Renal cortex interstitium (tissue), 15 donors: ENCODE data around the gene NPNT. TPM values are rescaled to one million over a fixed set of nuclear protein-coding genes. Genes with fewer than 3 reads are reported as not detected.
"Not testable (repeated sequence)": the region's sequence is repeated elsewhere in the genome, so short reads cannot be mapped to it uniquely, and the experiment has no call there.

Experiments used
- DNase-seq, 11 donors: peaks; one replicate each; pipeline ENCODE4 v3.0.0-alpha.2; 2013; ENCODE audit warnings: low read depth in 9 of 11, low spot score in 4 of 11; ENCODE audit errors: extremely low read depth in 1 of 11
- long read RNA-seq, 16 experiments: transcript quantifications; one replicate each; lab custom pipeline, GENCODE V29; 2026
- polyA plus RNA-seq, 3 donors: library from polyadenylated mRNA; unstranded; fragments of 120-200 nt; gene quantifications; one replicate each; pipeline ENCODE4 v1.2.1, GENCODE V29; 2013; ENCODE audit not compliant: insufficient read length in 3 of 3

NPNT gene, protein sequence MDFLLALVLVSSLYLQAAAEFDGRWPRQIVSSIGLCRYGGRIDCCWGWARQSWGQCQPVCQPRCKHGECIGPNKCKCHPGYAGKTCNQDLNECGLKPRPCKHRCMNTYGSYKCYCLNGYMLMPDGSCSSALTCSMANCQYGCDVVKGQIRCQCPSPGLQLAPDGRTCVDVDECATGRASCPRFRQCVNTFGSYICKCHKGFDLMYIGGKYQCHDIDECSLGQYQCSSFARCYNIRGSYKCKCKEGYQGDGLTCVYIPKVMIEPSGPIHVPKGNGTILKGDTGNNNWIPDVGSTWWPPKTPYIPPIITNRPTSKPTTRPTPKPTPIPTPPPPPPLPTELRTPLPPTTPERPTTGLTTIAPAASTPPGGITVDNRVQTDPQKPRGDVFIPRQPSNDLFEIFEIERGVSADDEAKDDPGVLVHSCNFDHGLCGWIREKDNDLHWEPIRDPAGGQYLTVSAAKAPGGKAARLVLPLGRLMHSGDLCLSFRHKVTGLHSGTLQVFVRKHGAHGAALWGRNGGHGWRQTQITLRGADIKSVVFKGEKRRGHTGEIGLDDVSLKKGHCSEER
- polyA plus RNA-seq = 100 to 1,000 TPM; 171 to 187 (median 176) TPM
- long read RNA-seq, donor 1, full-length matches to known transcripts = 6 of 22 reads
- long read RNA-seq, donor 1, partial matches to known transcripts = 16 of 22 reads
- long read RNA-seq, donor 1, other reads (novel, unspliced or antisense) = 0 of 22 reads
- long read RNA-seq, donor 2, full-length matches to known transcripts = 9 of 21 reads
- long read RNA-seq, donor 2, partial matches to known transcripts = 12 of 21 reads
- long read RNA-seq, donor 2, other reads (novel, unspliced or antisense) = 0 of 21 reads
- long read RNA-seq, donor 3, full-length matches to known transcripts = 22 of 195 reads
- long read RNA-seq, donor 3, partial matches to known transcripts = 173 of 195 reads
- long read RNA-seq, donor 3, other reads (novel, unspliced or antisense) = 0 of 195 reads
- long read RNA-seq, donor 4, full-length matches to known transcripts = 13 of 31 reads
- long read RNA-seq, donor 4, partial matches to known transcripts = 18 of 31 reads
- long read RNA-seq, donor 4, other reads (novel, unspliced or antisense) = 0 of 31 reads
- long read RNA-seq, donor 5 = 0 reads
- long read RNA-seq, donor 6, full-length matches to known transcripts = 14 of 30 reads
- long read RNA-seq, donor 6, partial matches to known transcripts = 16 of 30 reads
- long read RNA-seq, donor 6, other reads (novel, unspliced or antisense) = 0 of 30 reads
- long read RNA-seq, donor 7, full-length matches to known transcripts = 7 of 15 reads
- long read RNA-seq, donor 7, partial matches to known transcripts = 8 of 15 reads
- long read RNA-seq, donor 7, other reads (novel, unspliced or antisense) = 0 of 15 reads
- long read RNA-seq, donor 8 = 0 reads
- long read RNA-seq, donor 9, full-length matches to known transcripts = 15 of 46 reads
- long read RNA-seq, donor 9, partial matches to known transcripts = 31 of 46 reads
- long read RNA-seq, donor 9, other reads (novel, unspliced or antisense) = 0 of 46 reads
- long read RNA-seq, donor 10, full-length matches to known transcripts = 11 of 32 reads
- long read RNA-seq, donor 10, partial matches to known transcripts = 21 of 32 reads
- long read RNA-seq, donor 10, other reads (novel, unspliced or antisense) = 0 of 32 reads
- long read RNA-seq, donor 11, full-length matches to known transcripts = 13 of 58 reads
- long read RNA-seq, donor 11, partial matches to known transcripts = 45 of 58 reads
- long read RNA-seq, donor 11, other reads (novel, unspliced or antisense) = 0 of 58 reads
- long read RNA-seq, donor 12, full-length matches to known transcripts = 5 of 13 reads
- long read RNA-seq, donor 12, partial matches to known transcripts = 8 of 13 reads
- long read RNA-seq, donor 12, other reads (novel, unspliced or antisense) = 0 of 13 reads
- long read RNA-seq, donor 13 = 0 reads
- long read RNA-seq, donor 14, full-length matches to known transcripts = 20 of 29 reads
- long read RNA-seq, donor 14, partial matches to known transcripts = 9 of 29 reads
- long read RNA-seq, donor 14, other reads (novel, unspliced or antisense) = 0 of 29 reads
- long read RNA-seq, donor 15, full-length matches to known transcripts = 2 of 25 reads
- long read RNA-seq, donor 15, partial matches to known transcripts = 23 of 25 reads
- long read RNA-seq, donor 15, other reads (novel, unspliced or antisense) = 0 of 25 reads
- long read RNA-seq, donor 16, full-length matches to known transcripts = 39 of 163 reads
- long read RNA-seq, donor 16, partial matches to known transcripts = 94 of 163 reads
- long read RNA-seq, donor 16, other reads (novel, unspliced or antisense) = 30 of 163 reads

DNA sequence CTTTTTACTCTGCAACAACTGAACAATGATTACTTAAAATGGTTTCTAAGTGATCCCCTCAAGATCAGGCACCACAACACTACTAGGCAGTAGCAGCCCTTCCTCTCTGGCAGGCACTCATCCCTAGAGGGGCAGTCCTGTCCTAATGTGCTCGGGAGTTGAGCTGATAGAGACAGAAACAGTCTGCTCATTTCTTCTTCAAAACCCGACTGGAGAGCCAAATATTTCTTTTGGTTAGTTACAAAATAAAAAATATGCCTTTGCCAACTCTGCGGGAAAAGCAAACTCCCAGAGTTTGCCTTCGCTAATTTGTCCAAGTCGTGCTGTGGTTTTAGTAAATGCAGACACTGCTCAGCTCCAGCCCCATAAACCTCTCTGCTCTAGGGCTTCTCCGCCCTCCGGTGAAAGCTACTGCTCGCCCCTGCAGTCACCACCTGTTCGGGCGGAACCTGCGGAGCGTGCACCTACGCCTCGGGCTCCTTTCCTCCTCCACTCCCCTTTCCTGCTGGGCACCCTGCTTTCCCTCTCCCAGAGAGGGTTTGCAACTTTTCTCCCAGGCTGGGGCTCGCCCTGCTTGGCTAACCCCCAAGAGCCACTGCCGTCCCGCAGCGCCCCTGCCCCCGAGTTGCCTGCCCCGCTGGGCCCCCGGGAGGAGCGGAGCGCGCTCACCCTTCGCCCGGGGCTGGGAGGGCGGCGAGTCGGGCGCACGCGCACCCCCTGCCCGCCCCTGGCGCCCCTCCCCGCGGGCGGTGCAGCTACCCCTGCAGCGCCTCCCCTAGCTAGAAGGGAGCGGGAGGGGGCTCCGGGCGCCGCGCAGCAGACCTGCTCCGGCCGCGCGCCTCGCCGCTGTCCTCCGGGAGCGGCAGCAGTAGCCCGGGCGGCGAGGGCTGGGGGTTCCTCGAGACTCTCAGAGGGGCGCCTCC lies at the start of gene NPNT:
Gene NPNT (plus strand): TSS at position 812 of the 923 bp plus-strand sequence. CDS start 182 bp downstream, outside the sequence.
- peak in 7 of 11 donors; percentile 30 to 50 (median 36) for DNase-seq

DNA sequence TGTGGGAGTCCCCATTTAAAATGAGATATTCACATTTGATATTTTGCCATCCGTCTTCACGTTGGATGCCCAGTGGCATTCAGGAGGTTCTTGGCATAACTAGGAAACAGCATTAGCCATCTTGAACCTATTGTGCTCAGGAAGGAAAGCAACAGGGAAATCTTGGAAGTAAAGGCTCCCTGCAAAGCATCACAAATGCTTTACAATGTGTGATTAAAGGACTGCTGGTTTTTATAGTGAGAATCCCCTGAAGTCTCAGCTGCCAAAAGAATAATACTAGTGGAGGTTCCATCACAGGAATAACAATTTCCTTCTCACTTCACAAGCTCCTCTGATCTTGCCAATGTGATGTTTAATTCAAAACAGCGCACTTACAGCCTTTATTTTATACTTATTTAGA lies 49.7 kb upstream of the NPNT start:
- no peak for DNase-seq

DNA sequence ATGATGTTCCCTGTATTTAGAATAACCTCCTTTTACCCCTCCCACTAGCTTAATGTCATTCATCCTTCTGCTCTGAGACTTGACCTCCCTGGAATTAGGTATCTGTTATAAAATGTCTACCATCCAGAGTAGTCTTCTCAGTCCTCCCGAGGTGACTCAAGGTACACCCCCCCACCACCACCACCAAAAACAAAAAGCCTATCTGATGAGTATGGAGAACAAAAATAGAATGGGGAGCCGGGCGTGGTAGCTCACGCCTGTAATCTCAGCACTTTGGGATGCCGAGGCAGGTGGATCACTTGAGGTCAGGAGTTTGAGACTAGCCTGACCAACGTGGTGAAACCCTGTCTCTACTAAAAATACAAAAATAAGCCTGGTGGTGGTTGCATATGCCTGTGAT lies 46.9 kb upstream of the NPNT start:
- not testable (repeated sequence) for DNase-seq

DNA sequence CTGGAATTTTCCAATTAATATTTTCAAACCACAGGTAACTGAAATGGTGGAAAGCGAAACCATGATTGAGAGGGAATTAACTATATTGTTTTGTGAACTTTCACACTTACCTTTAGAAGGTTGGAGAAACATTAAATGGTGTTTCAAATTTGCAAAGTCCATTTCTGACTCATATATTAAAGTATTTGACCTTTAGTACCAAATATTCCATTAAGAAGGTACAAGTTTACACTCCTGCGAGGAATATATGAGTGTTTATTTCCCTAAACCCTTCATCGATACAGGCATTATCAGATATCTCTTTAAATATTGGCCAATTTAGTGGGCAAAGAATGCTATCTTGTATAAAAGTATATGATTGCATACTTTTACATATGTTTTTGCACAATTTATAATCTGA lies 44.1 kb upstream of the NPNT start:
- no peak for DNase-seq

DNA sequence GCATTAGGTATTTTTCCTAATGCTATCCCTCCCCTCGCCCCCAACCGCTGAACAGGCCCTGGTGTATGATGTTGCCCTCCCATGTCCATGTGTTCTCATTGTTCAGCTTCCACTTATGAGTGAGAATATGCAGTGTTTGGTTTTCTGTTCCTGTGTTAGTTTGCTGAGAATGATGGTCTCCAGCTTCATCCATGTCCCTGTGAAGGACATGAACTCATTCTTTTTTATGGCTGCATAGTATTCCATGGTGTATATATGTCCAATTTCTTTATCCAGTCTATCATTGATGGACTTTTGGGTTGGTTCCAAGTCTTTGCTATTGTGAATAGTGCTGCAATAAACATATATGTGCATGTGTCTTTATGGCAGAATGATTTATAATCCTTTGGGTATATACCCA lies 43.0 kb upstream of the NPNT start:
- DNase-seq = not testable (repeated sequence)

DNA sequence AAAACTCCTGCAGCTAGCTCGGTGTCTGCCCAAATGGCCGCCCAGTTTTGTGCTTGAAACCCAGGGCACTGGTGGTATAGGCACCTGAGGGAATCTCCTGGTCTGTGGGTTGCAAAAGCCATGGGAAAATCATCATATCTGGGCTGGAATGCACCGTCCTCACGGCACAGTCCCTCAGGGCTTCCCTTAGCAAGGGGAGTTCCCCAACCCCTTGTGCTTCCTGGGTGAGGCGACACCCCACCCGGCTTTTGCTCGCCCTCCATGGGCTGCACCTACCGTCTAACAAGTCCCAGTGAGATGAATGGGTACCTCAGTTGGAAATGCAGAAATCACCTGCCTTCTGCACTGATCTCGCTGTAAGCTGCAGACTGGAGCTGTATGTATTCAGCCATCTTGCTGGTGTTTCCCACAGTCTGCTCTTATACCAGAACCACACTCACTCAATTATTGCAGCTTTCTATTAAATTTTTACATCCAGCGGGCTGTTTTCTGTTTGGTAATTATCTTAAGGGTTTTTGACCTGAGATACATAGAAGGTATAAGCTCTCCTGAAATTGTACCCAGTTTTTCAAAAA lies 36.7 kb upstream of the NPNT start:
- no peak for DNase-seq

DNA sequence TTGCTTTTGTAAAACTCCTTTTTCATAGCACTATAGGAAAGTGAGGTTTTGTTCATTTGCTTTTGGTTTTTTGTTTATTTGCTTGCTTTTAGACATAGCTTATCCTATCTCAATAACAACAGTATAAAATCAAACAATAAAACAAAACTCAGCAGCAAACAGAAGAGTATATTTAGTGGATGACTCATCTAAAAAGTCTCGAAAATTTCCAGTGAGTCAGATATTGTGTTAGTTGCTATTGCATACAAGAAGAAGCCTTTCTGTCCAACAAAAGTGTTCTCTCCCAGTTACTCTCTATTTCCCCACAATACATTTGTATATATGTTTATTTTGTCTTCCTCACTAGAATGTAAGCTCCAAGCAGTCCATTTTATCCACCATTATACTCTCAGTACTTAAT lies 36.0 kb upstream of the NPNT start:
- no peak for DNase-seq

DNA sequence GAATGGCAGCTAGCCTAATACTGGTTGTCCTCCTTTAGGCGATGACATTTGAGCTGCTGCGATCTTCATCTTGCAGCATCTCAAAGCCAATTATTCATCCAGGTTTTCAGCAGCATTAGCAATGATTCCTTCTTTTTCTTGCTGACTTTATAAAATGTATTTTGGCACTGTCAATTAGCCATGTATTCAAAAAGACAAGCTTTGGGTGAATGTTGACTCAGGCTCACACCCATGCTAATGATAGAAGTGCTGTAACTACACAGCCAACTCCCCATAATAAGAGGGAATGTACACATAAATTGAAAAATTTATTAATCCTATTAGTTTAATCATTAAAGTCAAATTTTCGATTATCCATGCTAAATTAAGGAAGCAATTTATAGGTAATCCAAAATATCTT lies 24.3 kb upstream of the NPNT start:
- no peak for DNase-seq

DNA sequence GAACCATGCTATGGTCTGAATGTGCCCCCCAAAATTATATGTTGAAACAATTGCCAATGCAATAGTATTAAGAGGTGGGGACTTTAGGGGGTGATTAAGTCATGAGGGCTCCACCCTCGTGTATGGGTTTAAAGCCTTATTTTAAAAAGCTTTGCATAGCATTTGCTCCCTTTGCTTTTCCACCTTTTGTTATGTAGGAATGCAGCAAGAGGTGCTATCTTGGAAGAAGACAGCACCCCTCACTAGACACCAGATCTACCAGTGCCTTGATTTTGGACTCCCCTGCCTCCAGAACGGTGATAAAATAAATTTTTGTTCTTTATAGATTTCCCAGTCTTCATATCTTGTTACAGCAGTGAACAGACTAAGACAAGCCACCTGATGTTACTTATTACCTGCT lies 23.3 kb upstream of the NPNT start:
- DNase-seq = no peak

DNA sequence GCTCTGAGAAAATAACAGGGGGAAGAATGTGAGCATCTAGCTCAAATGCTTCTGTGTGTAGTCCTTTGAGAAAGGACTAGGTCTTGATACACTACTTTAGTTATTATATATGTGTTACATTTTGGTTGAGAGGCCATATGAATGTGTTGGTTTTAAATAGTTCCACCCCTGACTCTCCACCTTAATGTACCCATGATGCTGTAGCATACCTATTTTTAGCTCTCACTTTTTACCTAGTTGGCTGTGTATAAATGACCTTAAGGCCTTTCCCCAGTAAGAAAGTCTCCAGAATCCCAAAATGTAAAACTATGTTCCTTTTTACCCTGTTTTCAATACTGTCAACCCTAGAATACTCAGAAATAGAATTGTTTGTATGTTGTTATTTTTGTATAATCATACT lies 20.0 kb upstream of the NPNT start:
- no peak for DNase-seq

DNA sequence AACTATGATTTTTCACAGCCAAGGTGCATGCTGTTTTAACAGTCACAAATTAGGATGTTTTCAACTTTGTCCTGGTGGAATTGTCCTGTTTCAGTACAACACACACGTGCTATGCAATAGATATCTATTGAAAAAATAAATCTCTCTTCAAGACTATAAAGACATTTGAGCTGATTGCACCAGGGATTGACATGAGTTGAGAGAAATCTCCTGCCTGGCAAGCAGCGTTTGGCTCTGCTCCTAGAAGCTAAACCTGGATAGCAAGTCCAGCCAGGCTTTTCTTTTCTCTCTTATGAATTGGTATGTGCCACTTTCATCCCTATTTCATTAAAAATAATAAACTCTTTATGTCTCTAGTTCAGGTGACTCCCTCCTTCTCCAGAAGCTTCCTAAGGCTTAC lies 16.6 kb upstream of the NPNT start:
- DNase-seq = no peak

DNA sequence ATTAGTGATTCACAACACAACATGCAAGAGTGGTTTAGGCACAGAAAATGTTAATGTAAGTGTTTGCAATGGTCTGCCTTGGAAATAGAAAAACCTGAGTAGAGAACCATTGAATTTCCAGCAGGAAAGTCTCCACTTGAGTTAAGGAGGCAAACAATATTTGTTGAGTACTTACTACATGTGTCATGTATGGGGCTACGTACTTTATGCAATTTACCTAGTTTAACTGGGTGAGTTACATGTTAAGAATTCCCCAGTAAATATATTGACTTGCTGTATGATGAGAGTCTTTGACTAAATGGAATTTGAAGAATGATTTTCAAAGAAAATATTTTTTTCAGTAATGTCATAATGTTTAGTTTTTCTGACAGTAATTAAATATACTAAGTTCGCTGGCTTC lies 7.8 kb upstream of the NPNT start:
- no peak for DNase-seq

DNA sequence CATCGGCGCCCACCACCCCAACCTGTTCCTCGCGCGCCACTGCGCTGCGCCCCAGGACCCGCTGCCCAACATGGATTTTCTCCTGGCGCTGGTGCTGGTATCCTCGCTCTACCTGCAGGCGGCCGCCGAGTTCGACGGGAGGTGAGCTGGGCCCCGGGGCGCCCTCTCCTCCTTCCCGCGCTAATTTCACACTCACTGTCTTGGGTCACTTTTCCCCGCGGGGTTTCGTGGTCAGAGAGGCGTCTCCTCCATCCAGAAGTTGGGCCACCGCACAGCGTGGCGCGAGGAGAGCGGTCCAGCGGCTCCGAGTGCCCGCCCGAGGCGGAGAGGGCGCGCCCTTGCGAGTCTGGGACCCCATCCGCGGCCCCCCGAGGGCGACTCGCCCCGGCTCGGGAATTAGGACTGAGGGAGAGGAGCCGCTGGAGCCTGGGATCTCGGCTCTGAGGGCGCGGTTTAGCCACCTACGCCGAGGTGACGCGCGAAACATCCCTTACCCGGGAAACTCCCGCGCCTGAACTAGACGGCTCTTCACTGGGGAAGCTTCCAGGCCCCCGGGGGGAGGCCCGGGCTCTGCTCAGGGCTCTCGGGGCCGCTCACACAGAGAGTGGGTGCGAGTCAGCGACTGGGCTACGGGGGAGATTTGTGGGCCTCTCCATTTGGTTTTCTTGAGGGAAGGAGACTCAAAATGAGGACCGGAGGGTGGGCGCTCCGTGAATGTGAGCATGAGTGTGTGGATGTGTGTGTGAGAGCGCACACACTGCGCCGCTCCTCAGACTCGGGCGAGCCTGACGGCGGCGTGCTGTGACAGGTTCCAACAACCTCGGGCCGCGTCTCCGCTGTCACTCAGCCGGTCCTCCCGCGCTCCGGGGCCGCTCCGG lies 551 bp downstream of the NPNT start:
- peak in 6 of 11 donors; percentile 18 to 35 (median 30) for DNase-seq

DNA sequence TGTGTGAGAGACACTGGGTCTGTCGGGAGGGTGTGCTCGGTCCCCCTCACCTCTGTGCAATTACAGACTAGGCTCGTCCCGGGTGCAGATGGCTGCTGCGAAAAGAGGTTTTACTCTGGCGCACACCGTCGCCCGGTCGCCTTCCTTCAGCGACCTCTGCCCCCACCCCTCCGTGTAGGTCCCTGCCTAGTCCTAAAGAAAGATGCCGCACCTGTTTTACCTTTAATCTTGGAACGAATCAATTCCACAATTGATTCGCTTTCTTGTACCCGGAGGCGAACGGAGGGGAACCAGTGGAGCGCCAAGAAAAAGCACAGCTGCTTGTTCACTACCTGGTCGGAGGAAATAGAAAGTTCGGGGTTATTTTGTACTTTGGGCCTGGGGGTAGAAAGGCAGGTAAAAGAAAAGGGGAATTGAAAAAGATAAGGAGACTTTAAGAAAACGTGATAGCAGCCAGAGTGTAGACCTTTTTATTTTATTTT lies 1.2 kb downstream of the NPNT start:
- peak in 2 of 11 donors; percentile 4 to 13 for DNase-seq
